HG02938 (cell line): ENCODE measurements around the gene B3GAT1.
"Not testable (repeated sequence)": the region's sequence is repeated elsewhere in the genome, so short reads cannot be mapped to it uniquely, and the experiment has no call there.

ENCODE experiments used
- ATAC-seq: cut with Tn5 transposase; IDR thresholded peaks from one replicate; pipeline ENCODE4 v1.9.1; 2021; ENCODE audit warnings: mild to moderate bottlenecking, moderate library complexity; ENCODE audit not compliant: unreplicated experiment

B3GAT1 gene, protein sequence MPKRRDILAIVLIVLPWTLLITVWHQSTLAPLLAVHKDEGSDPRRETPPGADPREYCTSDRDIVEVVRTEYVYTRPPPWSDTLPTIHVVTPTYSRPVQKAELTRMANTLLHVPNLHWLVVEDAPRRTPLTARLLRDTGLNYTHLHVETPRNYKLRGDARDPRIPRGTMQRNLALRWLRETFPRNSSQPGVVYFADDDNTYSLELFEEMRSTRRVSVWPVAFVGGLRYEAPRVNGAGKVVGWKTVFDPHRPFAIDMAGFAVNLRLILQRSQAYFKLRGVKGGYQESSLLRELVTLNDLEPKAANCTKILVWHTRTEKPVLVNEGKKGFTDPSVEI

DNA sequence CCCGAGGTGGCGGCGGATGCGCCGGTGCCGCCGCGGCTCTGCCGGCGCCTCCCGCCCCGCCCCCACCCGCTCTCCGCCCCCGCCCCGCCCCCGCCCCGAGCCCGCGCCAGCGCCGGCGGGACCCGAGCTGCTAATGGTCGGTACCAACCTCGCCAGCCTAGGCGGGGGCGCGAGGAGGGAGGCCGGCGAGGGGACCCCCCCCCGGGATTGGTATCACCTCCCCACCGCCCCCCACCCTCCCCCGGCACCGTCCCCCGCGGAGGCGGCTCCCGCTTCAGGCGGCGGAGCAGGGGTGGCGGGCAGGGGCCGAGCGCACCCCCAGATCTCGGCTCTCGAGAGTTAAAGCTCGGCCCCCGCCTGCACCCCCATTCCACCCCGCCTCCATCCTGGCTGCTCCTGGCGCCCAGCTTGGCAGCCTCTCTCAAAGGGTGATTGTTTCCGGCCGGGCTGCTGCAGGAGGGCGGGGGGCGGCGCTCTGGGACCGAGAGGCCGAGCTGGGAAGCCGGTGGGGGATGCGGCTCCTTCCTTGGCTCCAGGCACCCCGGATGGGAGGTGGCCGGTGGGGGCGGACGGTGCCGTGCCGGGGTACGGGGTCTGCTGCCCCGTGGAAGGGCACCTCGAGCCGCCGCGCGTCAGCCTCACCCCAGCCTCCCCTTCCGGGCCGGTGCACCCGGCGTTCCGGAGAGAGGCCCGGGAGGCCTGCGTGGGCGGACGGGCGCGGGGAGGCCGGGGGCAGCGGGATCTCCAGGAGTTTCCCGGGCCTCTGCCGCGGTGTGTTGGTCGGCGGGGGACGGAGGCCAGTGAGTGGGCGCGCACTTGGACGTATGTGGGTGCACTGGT lies at the start of gene B3GAT1:
TSS of gene B3GAT1 (minus strand) at position 40 of the 840 bp plus-strand sequence. CDS start 24,583 bp downstream, outside the sequence.
- ATAC-seq: no peak

DNA sequence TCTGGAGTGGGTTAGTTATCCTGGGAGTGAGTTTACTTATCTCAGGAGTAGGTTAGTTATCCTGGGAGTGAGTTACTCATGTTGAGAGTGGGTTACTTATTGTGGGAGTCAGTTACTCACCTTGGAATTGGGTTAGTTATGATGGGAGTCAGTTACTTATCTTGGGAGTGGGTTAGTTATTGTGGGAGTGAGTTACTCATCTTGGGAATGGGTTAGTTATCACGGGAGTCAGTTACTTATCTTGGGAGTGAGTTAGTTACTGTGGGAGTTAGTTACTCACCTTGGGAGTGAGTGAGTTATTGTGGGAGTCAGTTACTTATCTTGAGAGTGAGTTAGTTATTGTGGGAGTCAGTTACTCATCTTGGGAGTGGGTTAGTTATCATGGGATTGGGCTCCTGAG lies 49.6 kb upstream of the B3GAT1 start:
- ATAC-seq: no peak

DNA sequence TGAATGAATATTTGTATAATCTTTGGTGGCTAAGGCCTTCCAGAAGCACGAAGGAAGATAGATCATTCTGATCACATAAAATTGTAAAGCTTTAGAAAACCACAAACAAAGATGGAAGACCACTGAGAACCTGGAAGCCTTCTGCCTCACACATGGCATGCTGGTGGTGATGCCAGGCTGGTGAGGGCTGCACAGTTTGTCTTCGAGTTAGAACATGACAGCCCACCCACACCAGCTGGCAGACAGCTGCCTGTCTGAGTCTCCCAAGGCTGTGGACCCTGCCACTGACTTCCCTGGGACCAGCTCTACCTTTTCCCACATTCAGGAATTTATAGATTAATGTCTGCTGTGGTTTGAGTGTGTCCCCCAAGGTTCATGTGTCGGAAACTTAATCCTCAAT lies 48.8 kb upstream of the B3GAT1 start:
- ATAC-seq: no peak

DNA sequence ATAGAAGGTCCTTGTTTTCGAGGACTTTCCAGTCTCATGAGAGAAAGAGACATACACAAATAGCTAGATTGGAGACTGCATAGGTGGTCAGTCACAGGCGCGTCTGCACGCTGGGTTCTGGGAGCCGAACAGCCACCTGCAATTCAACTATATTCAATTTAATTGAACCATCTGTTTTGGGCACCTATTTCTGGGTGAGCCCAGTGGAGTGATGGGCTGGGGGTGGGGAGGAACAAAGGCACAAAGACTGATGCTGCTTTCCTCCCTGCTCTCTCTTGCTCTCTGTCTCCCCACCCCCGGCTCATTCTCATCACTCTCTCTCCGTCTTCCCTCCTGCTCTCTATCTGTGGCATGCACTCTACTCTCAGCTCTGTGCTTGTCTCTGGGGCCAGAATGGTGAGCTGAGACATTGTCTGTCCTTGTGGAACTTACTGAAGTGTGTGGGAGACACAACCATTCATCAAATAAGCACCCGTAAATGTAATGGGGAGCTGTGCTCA lies 48.1 kb upstream of the B3GAT1 start:
- no peak for ATAC-seq

DNA sequence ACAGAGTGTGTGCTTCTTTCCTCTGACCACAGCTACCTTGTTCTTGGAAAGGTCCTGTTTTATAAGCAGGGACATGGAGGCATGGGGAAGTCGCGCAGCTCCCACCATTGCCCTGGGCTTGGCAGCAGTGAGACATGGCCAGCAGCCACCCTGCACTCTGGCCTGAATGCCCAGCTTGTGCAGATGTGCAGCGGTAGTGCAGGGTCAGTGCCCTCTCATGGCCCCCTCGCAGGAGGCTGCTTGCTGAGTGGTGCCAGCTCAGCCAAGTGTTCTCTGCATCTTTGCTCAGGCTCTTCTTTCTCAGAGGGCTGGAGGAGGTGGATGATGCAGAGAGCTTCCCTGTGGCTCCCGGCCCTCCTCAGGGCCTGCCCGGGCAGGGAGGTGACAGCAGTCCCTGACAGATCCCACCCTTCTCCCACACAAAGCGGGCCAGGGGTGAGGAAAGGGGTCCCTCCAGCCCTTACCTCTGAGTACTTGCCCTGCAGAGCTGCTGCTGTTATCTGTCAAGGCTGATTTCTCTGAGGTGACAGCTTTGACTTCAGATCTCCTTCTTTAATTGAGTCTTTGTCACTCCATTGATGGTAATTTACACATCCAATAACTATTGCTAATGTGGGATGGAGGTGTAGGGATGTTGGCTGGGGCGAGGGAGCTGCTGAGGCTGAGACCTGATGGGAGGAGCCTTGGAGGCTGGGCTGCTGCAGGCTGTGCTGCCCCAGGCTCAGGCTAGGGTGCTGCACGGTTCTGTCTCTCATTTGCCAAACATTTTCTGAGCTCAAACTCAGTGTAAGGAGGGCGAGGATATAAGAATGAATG lies 47.4 kb upstream of the B3GAT1 start:
- no peak for ATAC-seq

DNA sequence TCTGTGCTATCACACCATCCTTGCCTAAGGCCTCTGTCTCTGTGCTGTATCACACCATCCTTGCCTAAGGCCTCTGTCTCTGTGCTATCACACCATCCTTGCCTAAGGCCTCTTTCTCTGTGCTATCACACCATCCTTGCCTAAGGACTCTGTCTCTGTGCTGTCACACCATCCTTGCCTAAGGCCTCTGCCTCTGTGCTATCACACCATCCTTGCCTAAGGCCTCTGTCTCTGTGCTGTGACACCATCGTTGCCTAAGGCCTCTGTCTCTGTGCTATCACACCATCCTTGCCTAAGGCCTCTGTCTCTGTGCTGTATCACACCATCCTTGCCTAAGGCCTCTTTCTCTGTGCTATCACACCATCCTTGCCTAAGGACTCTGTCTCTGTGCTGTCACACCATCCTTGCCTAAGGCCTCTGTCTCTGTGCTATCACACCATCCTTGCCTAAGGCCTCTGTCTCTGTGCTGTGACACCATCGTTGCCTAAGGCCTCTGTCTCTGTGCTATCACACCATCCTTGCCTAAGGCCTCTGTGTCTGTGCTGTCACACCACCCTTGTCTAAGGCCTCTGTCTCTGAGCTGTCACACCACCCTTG lies 45.5 kb upstream of the B3GAT1 start:
- not testable (repeated sequence) for ATAC-seq

DNA sequence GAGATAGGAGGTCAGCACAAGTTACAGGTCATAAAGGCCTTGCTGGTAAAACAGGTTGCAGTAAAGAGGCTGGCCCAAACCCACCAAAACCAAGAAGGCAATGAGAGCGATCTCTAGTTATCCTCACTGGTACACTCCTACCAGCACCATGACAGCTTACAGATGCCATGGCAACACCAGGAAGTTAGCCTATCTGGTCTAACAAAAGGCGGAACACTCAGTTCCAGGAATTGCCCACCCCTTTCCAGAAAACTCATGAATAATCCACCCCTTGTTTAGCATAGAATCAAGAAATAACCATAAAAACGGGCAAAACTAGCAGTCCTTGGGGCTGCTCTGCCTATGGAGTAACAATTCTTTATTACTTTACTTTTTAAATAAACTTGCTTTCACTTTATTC lies 43.5 kb upstream of the B3GAT1 start:
- no peak for ATAC-seq

DNA sequence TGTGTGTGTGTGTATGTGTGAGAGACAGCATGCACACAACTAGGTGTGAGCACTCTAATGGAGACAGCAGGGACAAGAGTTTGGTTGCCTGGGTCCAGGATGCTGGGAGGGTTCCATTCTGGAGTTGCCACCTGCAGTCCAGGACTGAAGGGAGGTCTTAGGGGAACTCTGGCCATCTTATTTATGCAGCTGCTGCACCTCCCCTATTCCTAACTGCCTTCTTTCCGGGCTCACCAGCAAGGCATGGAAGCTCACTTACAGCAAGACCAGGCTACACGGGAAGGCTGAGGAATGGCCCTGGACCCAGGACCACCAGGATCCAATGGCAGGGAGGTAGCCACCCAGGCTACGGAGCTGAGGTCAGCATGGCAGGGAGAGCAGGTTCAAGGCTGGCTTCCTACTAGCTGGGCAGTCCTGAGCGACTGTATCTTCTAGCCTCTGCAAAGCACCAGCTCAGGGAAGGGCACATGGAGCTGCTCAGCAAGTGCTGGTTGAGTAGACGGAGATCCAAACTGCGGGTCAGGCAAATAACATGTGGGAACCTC lies 42.2 kb upstream of the B3GAT1 start:
- no peak for ATAC-seq

DNA sequence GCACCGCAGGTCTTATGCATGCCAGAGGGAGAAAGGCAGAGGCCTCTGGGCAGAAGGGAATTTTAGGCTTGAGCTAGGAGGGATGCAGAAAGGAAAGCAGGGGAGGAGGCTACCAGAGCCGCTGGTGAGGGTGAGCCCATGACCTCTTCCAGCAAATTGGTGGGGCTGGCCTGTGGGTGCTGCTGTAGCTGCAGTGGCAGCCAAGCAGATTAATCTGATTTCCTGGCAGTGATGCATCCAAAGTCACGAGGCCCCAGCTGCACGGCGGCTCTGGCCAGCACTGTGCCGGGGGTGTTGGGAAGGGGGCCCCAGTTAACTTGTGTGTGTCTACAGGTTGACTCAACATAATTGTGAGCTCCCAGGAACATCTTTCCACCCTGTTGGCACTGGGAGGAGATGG lies 41.4 kb upstream of the B3GAT1 start:
- ATAC-seq: no peak

DNA sequence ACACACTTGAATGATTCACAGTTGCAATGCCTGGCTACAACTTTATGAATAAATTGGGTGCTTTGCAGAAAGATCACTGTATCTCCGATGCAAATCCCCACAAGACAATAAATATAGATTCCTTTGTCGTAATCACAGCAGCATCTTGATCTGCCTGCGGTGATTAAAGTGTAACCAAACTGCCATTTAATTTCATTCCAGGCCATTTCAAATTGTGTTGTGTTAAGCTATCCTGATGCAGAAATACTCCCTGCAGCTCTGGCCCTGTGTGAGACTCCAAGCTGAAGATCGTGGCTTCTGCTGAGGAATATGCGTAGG lies 40.8 kb upstream of the B3GAT1 start:
- ATAC-seq: no peak

DNA sequence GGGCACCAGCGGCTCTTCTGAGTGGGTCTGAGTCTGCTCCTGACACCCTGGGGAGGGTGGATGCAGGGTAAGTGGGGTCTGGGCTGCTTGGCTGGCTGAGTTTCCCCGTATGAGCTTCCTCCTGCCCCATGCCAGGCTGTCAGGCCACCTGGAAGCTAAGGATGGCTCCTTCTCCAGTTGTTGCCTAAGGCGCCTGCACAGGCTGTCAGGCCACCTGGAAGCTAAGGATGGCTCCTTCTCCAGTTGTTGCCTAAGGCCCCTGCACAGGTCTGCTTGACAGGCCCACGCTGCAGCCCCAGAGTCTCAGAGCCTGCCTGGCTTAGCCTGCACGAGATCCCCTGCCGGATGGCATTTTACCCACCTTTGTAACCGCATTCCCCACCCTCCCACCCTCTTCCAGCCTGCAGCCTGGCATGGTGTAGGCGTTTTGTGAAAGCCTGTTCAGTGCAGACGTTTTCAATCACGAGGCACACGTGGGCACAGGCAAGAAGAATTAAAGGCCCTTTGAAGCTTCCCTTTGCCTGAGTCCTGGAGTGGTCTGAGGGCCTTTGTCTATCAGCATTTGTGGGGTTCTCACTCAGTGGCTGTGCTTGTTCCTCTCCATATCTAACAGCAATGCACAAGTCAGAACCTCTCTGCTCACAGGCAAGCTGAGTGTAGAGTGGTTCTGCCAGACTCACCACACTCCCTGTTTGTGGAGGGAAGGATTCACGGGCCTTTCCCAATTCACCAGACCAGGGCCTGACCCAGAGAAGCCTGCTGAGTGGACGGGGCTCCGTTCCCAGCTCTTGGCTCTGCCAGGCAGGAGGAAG lies 40.2 kb upstream of the B3GAT1 start:
- no peak for ATAC-seq

DNA sequence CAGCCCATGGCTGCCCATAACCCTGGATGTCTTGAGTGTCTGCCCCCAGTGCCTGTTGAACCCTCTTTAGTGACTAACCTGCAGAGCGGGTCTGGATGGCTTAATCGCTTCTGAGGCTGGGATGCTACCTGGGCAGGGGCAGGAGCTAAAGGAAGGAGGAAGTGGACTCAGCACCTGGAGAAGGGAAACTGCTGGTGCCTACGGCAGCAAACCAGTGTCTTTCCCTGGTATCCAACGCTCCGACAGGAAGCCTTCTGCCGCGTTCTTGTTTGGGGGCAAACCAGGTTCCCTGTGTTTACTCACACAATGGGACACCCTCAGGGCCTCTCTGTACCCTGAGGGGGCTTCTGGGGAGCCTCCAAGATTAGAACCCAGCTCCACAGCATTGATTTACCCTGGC lies 38.1 kb upstream of the B3GAT1 start:
- ATAC-seq: no peak

DNA sequence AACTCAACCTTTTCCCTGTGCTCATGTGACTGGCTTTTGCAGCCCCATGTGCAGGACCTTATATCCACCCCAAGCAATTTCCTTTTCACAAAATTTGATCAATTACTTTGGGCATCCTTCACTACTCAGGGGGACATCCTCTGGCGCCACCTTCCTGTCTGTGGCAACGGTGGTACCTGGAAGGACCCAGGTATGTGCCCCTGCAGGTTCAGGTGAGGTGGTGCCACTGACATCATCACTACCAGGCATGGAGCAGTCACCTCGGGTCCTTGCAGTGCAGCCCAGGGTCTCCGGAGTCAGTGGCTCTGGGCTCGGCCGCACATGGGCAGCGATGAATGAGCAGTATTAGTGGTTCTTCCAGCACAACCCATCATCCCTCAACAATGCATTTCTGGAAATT lies 37.7 kb upstream of the B3GAT1 start:
- ATAC-seq: no peak

DNA sequence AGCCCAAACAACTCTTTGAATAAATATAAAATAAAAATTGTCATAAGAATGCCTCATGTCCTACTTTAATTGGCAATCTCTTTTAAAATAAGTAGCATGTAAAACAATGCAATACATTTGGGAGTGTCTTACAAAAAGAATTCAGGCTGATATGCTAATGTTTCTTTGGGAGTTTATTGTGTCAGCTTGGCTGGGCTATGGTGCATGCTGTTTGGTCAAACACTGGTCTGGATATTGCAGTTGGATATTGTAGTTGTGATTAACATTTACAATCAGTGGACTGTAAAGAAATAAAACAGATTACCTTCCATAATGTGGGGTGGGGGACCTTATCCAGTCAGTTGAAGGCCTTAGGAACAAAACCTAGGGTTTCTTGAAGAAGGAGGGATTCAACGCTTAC lies 37.0 kb upstream of the B3GAT1 start:
- ATAC-seq: no peak

DNA sequence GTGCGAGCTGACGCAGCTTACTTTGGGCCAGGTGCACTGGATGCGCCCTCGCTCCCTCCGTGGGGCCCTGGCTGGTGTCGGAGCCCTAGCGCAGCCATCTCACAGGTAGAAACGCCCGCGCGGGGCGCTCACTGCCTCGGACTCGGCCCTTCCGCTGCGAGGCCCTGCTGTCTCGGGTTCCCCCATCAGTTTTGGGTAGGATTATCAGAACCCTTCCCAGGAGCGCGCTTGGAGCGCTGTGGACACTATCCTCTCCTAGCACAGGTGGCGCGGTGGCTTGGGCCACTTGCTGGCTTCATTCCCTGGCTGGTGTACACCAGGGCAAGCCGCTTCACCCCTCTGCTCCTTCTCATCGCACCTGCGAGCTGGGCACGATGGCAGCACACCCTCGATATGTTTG lies 35.7 kb upstream of the B3GAT1 start:
- no peak for ATAC-seq

DNA sequence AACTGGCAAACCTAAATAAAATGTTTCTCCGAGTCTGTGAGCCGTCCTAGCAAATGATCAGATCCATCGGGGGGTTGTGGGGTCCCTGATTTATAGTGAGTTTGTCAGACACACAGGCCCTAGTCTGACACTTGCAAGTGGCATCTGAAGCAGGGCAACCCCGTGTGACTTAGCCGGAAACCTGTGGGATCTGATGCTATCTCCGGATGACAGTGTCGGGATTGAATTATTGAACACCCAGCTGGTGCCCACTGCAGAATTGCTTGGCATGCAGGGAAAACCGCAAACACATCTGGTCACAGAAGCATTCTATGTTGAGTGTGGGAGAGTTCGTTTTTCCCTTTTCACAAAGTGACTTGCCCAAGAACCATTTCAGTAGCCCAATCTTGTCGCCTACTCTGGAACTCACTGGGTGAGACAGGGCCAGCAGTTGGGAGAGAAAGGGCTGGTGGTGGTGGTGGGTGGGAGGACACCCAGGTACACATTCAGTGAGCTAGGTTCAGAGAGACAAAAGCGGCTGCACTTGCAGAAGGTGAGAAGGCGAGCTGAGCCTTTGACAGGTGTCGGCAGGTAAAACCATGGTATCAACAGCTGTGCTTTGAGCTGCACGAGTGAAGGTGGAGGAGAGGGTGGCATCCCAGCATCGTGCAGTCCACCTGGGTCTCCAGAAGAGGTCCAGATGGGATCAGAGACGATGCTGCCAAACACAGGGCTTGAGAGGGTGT lies 33.7 kb upstream of the B3GAT1 start:
- no peak for ATAC-seq

DNA sequence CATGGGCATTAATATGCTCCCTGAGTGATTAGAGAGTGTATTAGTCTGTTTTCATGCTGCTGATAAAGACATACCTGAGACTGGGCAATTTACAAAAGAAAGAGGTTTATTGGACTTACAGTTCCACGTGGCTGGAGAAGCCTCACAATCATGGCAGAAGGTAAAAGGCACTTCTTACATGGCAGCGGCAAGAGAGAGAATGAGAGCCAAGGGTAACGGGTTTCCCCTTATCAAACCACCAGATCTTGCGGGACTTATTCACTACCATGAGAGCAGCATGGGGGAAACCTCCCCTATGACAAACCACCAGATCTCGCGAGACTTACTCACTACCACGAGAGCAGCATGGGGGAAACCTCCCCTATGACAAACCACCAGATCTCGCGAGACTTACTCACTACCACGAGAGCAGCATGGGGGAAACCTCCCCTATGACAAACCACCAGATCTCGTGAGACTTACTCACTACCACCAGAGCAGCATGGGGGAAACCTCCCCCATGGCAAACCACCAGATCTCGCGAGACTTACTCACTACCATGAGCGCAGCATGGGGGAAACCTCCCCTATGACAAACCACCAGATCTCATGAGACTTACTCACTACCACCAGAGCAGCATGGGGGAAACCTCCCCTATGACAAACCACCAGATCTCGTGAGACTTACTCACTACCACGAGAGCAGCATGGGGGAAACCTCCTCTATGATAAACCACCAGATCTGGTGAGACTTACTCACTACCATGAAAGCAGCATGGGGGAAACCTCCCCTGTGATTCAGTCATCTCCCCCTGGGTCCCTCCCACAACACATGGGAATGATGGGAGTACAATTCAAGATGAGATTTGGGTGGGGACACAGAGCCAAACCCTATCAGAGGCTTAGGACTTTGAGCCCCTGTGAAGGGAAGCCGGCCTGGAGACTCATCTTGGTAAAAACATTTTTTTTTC lies 32.4 kb upstream of the B3GAT1 start:
- not testable (repeated sequence) for ATAC-seq

DNA sequence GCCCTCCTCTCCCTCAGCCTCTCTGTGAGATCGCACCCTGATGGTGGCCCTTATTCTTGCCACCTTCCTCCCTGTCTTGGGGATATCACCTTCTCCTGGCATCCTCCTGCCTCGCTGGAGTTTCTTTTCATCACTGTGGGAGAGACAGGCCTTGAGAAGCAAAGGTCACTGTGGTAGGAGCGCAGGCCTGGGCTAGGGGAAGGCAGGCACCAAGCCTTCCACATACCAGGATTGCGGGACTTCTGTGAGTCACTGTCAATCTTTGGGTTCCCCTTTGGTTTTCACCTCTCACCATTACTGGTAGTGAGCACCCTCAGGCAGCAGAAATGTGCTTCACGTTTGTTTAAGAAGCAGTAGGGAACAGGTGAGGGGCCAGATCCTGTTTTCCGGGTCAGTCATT lies 31.2 kb upstream of the B3GAT1 start:
- ATAC-seq: no peak
